GOT3 (cell line): ENCODE data around the gene DLG2.
"Not testable (repeated sequence)": the region's sequence is repeated elsewhere in the genome, so short reads cannot be mapped to it uniquely, and the experiment has no call there.

Source experiments
- DNase-seq: peaks from one replicate; lab custom pipeline; 2025; ENCODE audit warnings: mixed read lengths; lab: John Stamatoyannopoulos, UW

The DLG2 gene

GRCh38 chr11:83455356-83455755, 2171.8 kb downstream of the DLG2 start:
- no peak for DNase-seq

DNA sequence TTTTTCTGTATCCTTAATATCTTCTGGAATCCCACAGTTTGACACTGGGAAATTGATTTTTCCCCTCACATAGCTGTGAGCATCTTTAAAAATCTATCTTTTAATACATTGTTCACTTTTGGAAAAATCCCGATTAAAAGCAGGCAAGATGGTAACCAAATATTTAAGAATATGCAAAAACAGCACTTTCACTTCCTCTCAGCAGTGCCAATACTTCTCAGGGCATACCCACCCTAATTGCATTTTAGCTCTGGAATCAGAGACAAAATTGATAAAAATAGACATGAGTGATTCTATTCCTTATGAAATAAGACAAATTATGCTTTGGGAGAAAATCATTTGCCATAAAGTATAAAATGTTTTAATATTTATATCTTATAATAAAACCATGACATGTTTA, 2172.5 kb downstream of the DLG2 start:
- no peak for DNase-seq

GRCh38 chr11:83449338-83449913, 2177.7 kb downstream of the DLG2 start:
- no peak for DNase-seq

DNA sequence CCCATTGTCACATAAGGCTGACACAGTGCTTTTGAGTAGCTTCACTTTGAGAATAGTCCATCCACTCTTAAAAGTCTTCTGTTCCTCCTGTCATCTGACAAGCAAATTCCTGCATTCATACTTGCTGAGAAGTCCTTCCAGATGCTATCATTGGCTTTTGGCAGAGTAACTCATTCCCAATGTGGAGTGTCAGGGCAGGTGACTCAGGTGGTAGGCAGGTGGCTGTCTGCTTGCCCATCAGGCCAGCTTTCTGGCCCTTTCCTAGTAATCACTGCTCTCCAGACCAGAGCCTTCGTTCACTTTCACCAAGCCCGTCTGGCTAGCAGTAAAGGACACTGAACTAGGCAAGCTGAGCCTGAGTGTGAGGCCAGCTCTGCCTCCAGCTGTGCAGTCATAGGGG, 2178.5 kb downstream of the DLG2 start:
- DNase-seq = no peak

GRCh38 chr11:83443880-83444279, 2183.3 kb downstream of the DLG2 start:
- DNase-seq = not testable (repeated sequence)

DNA sequence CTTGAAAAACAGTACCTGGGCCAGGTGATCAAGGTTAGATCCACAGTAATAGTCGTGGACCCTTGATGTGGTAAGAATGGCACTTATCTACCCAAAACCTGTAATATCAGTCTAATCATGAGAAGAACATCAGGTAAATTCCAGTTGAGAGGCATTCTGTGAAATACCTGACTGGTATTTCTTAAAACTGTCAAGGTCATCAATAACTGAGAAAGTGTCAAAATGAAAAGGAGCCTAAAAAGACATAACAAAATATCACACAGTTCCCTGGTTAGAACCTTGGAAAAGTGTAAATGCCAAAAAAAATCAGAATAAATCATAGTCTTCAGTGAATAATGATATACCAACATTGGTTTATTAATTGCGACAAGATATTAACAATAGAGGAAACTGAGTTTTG, 2185.5 kb downstream of the DLG2 start:
- DNase-seq = no peak

DNA sequence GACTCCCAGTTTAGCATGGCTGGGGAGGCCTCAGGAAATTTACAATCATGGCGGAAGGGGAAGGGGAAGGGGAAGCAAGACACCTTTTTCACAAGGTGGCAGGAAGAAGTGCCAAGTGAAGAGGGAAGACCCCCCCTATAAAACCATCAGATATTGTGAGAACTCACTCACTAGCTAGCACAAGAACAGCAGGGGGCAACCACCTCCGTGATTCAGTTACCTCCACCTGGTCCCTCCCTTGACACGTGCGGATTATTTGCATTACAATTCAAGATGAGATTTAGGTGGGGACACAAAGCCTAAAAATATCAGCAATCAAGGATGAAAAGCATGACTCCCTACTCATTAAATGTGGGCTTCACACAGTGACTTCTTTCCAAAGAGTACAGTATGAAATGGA, 2186.0 kb downstream of the DLG2 start:
- no peak for DNase-seq

- DNase-seq = no peak
Observed at GRCh38 chr11:83438438-83438837, 2188.7 kb downstream of the DLG2 start.

DNA sequence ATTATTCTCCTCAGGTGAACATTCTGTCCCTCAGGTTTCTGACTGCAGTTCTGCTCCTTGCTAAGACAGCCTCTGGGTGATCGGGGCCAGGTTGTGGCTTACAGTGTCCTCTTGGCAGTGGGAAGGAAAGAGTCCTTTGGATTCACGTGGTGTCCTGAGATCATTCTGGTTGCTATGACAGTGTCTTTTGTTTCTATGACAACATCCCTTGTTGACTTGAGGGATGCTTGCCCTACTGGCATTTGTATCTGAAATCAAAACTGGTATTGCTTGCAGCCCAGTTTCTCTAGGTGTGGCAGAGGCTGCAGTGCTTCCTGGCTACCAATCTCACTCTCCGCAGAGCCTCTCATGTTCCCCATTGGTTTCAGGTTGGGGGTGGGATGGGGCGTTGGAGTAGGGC, 2189.2 kb downstream of the DLG2 start:
- DNase-seq = no peak

DNA sequence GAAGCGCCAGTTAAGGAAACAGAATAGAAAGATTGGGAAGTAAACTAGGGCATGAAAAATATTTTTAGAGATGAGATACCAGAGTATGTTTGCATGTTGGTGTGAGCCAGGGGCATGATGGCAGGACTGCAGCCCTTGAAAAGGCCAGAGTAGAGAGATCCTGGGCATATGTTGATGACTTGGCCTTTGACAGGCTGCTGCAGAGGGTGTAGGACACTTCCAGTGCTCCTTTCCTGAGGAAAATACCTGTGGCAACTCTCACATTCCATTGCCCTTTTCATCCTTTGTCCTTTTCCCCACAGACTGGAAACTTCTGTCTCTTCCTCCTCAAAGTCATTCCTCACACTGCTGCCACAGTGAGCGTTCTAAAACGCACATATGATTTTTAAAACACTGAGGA, 2190.3 kb downstream of the DLG2 start:
- no peak for DNase-seq

GRCh38 chr11:83434812-83435211, 2192.3 kb downstream of the DLG2 start:
- DNase-seq = not testable (repeated sequence)

DNA sequence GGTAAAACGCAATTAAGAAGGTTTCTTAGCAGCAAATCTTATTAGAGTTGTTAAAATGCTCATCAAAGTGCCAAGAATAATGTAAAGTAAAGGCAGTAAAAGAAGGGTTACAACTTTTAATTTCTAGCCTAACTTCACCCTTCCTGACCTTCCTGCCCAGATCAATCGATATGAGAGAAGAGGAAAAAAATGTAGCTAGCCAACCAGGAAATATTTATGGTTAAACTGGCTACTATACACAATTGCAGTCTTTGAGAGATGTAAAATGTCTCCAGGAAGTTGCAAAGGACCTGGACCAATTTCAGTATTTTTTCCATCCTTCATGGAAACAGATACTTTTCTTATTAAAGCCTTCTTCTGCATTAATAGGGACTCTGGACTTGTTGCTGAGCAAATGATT, 2199.2 kb downstream of the DLG2 start:
- no peak for DNase-seq

DNA sequence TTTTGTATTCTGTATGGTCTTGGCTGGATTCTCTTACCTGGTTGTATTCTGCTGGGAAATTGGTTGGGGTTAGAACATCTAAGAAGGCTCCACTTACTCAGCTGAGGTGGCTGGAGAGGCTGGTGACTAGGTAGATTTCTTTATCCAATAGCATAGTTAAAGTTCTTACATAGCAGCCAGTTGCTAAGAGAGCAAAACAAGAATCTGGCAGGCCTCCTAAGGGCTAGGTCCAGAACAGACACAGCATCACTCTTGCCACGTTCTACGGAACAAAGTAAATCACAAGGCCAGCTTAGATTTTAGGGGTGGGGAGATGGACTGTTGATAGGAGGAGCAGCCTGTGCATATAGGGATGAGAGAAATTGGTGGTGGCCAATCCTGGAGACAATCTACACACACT, 2199.6 kb downstream of the DLG2 start:
- no peak for DNase-seq

DNA sequence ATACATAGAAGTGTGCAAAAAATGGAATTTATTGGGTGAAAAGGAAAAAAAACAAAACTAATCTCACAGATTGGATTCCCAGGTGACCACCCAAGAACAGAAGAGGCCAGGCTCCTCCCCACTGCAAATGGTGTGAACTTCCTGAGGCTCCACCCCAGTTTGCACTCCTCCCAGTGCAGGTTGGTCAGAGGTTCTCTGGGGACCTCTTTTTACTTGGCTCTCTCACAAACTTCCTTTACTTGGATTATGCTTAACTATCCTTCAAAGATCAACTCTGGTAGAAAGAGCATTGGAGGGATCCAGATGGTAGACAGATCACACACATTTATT, 2202.0 kb downstream of the DLG2 start:
- DNase-seq = no peak

DNA sequence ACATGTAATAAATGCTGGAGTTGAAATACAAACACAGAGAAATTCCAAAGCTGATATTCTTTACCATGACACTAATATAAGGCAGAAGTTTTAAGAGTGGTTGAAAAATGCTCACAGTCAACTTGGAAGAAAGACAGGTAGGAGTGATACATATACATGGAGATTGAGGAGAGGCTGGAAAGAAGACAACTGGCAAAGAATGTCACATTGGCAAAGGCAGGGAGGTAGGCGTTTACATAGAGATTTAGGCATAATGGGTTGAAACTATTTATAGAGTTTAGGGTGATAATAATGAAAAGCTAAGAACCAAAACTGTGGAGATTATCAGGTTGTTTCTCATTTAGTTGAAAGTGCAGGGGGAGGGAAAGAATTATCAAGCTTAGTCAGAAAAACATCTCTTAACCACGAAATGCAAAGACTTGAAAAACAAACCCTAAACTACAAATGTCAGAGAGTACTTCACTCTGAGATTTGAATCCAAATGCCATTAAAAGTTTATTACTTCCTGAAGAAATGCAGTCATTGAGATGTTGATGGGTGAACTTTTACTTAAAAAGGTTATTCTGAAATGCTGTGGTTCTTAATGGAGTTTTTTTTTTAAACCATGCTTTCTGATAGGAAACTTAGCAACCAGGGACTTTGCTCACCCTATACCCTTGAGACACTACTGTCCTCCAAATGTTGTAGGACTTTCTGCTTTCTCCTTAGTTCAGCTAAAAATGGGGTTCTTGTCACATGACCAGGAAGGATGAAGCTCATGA, 2202.6 kb downstream of the DLG2 start:
- no peak for DNase-seq

DNA sequence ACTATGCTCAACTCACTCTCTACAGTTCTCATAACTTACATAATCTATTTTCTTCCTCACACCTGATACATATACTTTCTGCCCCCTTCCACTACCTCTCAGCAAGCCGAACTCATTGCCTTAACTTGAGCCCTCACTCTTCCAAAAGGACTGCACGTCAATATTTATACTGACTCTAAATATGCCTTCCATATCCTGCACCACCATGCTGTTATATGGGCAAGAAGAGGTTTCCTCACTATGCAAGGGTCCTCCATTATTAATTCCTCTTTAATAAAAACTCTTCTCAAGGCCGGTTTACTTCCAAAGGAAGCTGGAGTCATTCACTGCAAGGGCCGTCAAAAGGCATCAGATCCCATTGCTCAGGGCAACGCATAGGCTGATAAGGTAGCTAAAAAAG, 2204.5 kb downstream of the DLG2 start:
- not testable (repeated sequence) for DNase-seq

GRCh38 chr11:83410605-83411565, 2216.3 kb downstream of the DLG2 start:
- no peak for DNase-seq

- DNase-seq = no peak
Observed at GRCh38 chr11:83409891-83410290, 2217.3 kb downstream of the DLG2 start.

GRCh38 chr11:83409476-83409875, 2217.7 kb downstream of the DLG2 start:
- DNase-seq = no peak

DNA sequence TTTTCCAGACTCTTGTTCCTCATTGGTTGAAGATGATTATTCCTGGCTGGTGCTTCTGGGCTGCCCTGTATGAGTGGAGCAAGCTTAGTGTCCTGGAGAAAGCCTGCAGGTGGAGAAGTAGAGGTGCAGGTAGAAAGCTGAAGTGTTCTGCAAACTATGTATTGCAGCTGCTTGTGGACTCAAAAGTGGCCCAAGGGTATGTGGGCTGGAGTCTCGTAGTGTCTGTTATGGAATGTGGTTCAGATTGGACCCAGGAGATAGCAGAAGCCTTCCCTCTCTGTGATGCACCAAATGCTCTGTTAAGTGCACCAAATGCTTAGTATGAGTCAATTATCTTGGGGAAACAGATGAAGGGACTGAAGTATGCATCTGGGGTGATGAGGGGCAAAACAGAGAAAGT, 2218.2 kb downstream of the DLG2 start:
- no peak for DNase-seq
